NB4 (cell line): ENCODE data around the gene C5orf15.

ENCODE experiments used
- MYC ChIP-seq: IDR thresholded peaks from 2 replicates; pipeline ENCODE4 v1.6.1; 2011; ENCODE audit warnings: low read depth, low read length
- POLR2A ChIP-seq: IDR thresholded peaks from 2 replicates; pipeline ENCODE4 v1.6.1; 2011; ENCODE audit warnings: mild to moderate bottlenecking; ENCODE audit not compliant: insufficient read length; ENCODE audit errors: extremely low read depth
- TF ChIP-seq, protein P1 (sequence below): IDR thresholded peaks from one replicate; pipeline ENCODE4 v1.5.1; 2012; ENCODE audit warnings: low read depth, low read length
- TF ChIP-seq, protein P2 (sequence below): IDR thresholded peaks from 2 replicates; pipeline ENCODE4 v1.6.1; 2011; ENCODE audit warnings: low read depth, low read length

- TF ChIP-seq, protein P1, sequence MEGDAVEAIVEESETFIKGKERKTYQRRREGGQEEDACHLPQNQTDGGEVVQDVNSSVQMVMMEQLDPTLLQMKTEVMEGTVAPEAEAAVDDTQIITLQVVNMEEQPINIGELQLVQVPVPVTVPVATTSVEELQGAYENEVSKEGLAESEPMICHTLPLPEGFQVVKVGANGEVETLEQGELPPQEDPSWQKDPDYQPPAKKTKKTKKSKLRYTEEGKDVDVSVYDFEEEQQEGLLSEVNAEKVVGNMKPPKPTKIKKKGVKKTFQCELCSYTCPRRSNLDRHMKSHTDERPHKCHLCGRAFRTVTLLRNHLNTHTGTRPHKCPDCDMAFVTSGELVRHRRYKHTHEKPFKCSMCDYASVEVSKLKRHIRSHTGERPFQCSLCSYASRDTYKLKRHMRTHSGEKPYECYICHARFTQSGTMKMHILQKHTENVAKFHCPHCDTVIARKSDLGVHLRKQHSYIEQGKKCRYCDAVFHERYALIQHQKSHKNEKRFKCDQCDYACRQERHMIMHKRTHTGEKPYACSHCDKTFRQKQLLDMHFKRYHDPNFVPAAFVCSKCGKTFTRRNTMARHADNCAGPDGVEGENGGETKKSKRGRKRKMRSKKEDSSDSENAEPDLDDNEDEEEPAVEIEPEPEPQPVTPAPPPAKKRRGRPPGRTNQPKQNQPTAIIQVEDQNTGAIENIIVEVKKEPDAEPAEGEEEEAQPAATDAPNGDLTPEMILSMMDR: no peak
- TF ChIP-seq POLR2A (no peak), MYC (no peak)
- TF ChIP-seq, protein P2, sequence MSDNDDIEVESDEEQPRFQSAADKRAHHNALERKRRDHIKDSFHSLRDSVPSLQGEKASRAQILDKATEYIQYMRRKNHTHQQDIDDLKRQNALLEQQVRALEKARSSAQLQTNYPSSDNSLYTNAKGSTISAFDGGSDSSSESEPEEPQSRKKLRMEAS: no peak
Measured at GRCh38 chr5:133977161-133977787, 8.8 kb upstream of the C5orf15 start.
